MM.1S (cell line): Measurements from ENCODE around the gene TMEM116.

ENCODE experiments used
- DNase-seq: peaks from one replicate; pipeline ENCODE4 v3.0.0-alpha.2; 2015
- H2AFZ ChIP-seq: fragments of 300-600 bp; sonication (generic); 2 replicates; pipeline ENCODE4 v1.6.0; 2016; ENCODE audit warnings: antibody characterized with exemption, low read length
- H3F3A ChIP-seq: fragments of 300-600 bp; sonication (generic); 2 replicates; pipeline ENCODE4 v1.6.1; 2016; ENCODE audit warnings: mild to moderate bottlenecking, antibody characterized with exemption, low read length, moderate library complexity, mixed read lengths; ENCODE audit not compliant: insufficient read depth
- H3K27ac ChIP-seq: fragments of 300-600 bp; sonication (generic); 2 replicates; pipeline ENCODE4 v1.5.1; 2016; ENCODE audit warnings: mild to moderate bottlenecking, low read length
- H3K27me3 ChIP-seq: fragments of 300-600 bp; sonication (generic); replicated peaks from 2 replicates; pipeline ENCODE4 v1.6.0; 2016; ENCODE audit warnings: low read length; ENCODE audit not compliant: insufficient read depth
- H3K36me3 ChIP-seq: fragments of 300-600 bp; sonication (generic); replicated peaks from 2 replicates; pipeline ENCODE4 v1.6.1; 2016; ENCODE audit warnings: mild to moderate bottlenecking, low read length, mixed read lengths; ENCODE audit not compliant: insufficient read depth
- H3K4me1 ChIP-seq: fragments of 300-600 bp; sonication (generic); 2 replicates; pipeline ENCODE4 v1.6.1; 2016; ENCODE audit warnings: low read length, mixed read lengths
- H3K4me2 ChIP-seq: fragments of 300-600 bp; sonication (generic); 2 replicates; pipeline ENCODE4 v1.6.0; 2016; ENCODE audit warnings: low read depth, low read length
- H3K4me3 ChIP-seq: fragments of 300-600 bp; sonication (generic); 2 replicates; pipeline ENCODE4 v1.5.1; 2016; ENCODE audit warnings: low read length, mixed read lengths
- H3K79me2 ChIP-seq: fragments of 300-600 bp; sonication (generic); 2 replicates; pipeline ENCODE4 v1.6.1; 2016; ENCODE audit warnings: mixed run types, low read length, mixed read lengths
- H3K9ac ChIP-seq: fragments of 300-600 bp; sonication (generic); 2 replicates; pipeline ENCODE4 v1.6.1; 2016; ENCODE audit warnings: low read length, mixed read lengths
- H3K9me2 ChIP-seq: fragments of 300-600 bp; sonication (generic); replicated peaks from 2 replicates; pipeline ENCODE4 v1.6.1; 2016; ENCODE audit warnings: mild to moderate bottlenecking, low read length, mixed read lengths; ENCODE audit not compliant: insufficient read depth
- H3K9me3 ChIP-seq: fragments of 300-600 bp; sonication (generic); replicated peaks from 2 replicates; pipeline ENCODE4 v1.6.1; 2016; ENCODE audit warnings: mild to moderate bottlenecking, low read length, mixed read lengths; ENCODE audit not compliant: insufficient read depth
- H4K20me1 ChIP-seq: fragments of 300-600 bp; sonication (generic); 2 replicates; pipeline ENCODE4 v1.6.1; 2016; ENCODE audit warnings: mild to moderate bottlenecking, low read length, moderate library complexity, mixed read lengths; ENCODE audit not compliant: insufficient read depth
- EZH2 ChIP-seq: fragments of 300-600 bp; sonication (generic); optimal IDR thresholded peaks from 2 replicates; pipeline ENCODE3; 2017; ENCODE audit warnings: low read depth, mild to moderate bottlenecking, antibody characterized with exemption, low read length, mixed read lengths
- EZH2phosphoT487 ChIP-seq: fragments of 300-600 bp; sonication (generic); IDR thresholded peaks from 2 replicates; pipeline ENCODE4 v1.6.1; 2018; ENCODE audit warnings: antibody characterized with exemption, low read length
- TF ChIP-seq, protein P1 (sequence below): fragments of 300-600 bp; sonication (generic); IDR thresholded peaks from 2 replicates; pipeline ENCODE4 v1.5.1; 2016; ENCODE audit warnings: antibody characterized with exemption, low read length, mixed read lengths

The TMEM116 gene

DNA sequence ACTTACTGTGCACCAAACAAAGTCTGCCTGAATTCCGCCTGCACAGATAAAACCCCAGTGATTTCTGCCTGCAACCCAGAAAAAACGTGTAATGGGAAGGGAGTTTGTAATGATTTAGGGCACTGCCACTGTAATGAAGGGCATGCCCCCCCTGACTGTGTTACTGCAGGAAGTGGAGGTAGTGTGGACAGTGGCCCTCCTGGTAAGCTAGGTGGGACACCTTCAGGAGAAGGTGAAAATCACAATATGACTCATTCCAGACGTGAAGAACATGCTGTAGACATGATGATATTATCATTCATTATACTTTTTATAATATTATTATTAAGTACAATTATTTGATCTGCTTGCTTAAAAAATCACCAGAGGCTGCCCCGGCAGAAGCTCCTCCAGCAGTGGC lies 111.8 kb downstream of the TMEM116 start:
- H3K4me1 ChIP-seq = no peaks in the 10 kb centered on the region
- H3K9me2 ChIP-seq = no peaks in the 10 kb centered on the region
- no peak overlapping the region for H2AFZ ChIP-seq
- H3K4me3 ChIP-seq = no peak overlapping the region
- no peaks in the 10 kb centered on the region for H3F3A ChIP-seq
- no peak for DNase-seq
- no peaks in the 10 kb centered on the region for H3K9me3 ChIP-seq
- H3K27ac ChIP-seq = no peak overlapping the region
- TF ChIP-seq EZH2phosphoT487 = no peak
- TF ChIP-seq, protein P1, sequence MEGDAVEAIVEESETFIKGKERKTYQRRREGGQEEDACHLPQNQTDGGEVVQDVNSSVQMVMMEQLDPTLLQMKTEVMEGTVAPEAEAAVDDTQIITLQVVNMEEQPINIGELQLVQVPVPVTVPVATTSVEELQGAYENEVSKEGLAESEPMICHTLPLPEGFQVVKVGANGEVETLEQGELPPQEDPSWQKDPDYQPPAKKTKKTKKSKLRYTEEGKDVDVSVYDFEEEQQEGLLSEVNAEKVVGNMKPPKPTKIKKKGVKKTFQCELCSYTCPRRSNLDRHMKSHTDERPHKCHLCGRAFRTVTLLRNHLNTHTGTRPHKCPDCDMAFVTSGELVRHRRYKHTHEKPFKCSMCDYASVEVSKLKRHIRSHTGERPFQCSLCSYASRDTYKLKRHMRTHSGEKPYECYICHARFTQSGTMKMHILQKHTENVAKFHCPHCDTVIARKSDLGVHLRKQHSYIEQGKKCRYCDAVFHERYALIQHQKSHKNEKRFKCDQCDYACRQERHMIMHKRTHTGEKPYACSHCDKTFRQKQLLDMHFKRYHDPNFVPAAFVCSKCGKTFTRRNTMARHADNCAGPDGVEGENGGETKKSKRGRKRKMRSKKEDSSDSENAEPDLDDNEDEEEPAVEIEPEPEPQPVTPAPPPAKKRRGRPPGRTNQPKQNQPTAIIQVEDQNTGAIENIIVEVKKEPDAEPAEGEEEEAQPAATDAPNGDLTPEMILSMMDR = no peak
- TF ChIP-seq EZH2 = no peak
- H3K27me3 ChIP-seq = no peaks in the 10 kb centered on the region
- no peak overlapping the region for H3K4me2 ChIP-seq
- H3K36me3 ChIP-seq = no peaks in the 10 kb centered on the region
- H3K9ac ChIP-seq = no peak overlapping the region
- no peaks in the 10 kb centered on the region for H3K79me2 ChIP-seq
- H4K20me1 ChIP-seq = no peaks in the 10 kb centered on the region

DNA sequence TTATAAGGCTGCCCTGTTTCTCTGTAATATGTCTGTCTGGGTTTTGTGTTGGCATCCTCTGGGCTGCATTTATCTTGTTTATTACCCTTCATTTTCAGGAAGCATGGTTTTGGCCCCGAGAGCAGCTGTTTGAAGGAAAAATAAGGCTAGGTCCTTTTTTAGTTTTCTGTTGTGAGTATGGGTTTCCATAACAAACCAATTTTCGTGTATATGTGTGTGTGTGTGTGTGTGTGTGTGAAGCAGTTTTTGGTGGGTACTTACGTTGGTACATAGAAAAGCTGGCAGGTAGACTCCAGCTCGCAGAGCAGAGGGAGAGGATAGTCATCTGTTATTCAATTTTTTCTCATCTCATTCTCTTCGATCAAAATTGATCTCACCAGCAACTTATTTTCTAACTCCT lies 118.4 kb downstream of the TMEM116 start:
- Histone ChIP-seq H3K9me2 (no peaks in the 10 kb centered on the region), H3K4me3 (no peak overlapping the region), H3K4me1 (no peaks in the 10 kb centered on the region), H3K9ac (no peak overlapping the region), H3K36me3 (no peaks in the 10 kb centered on the region; the same call in 1 of the 2 replicates), H4K20me1 (no peaks in the 10 kb centered on the region), H3K4me2 (no peak overlapping the region), H3F3A (no peaks in the 10 kb centered on the region), H3K79me2 (no peaks in the 10 kb centered on the region), H3K9me3 (no peaks in the 10 kb centered on the region), H3K27ac (no peak overlapping the region), H2AFZ (no peak overlapping the region), H3K27me3 (no peaks in the 10 kb centered on the region)
- DNase-seq = no peak
- TF ChIP-seq, protein P1 = no peak
- TF ChIP-seq EZH2phosphoT487 (no peak), EZH2 (no peak)

DNA sequence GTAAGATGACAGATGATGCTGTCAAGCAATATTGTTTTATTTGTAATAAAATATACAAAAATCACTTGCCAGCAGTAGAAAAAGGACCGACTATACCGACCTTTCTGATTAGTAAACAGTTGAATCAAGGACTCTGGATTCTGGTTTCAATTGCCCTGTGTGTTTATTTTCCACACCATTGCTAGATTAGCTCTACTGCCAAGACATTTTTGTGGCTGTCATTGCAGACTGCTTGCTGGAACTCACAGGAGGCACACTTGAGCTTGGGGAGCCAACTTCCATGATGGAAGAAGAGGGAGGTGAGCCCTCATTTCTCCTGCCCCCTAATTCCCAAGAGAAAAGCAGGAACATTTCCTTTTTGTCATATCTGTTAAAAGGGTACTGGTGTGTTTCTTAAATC lies 119.7 kb downstream of the TMEM116 start:
- Histone ChIP-seq H2AFZ (no peak overlapping the region), H3K9ac (no peak overlapping the region), H4K20me1 (no peaks in the 10 kb centered on the region), H3K79me2 (no peaks in the 10 kb centered on the region), H3K9me2 (no peaks in the 10 kb centered on the region), H3K4me1 (no peaks in the 10 kb centered on the region), H3F3A (no peaks in the 10 kb centered on the region), H3K27ac (no peak overlapping the region), H3K27me3 (no peaks in the 10 kb centered on the region), H3K4me3 (no peak overlapping the region), H3K9me3 (no peaks in the 10 kb centered on the region), H3K4me2 (no peak overlapping the region), H3K36me3 (no peaks in the 10 kb centered on the region; the same call in 1 of the 2 replicates)
- TF ChIP-seq EZH2phosphoT487 (no peak), EZH2 (no peak)
- TF ChIP-seq, protein P1 = no peak
- no peak for DNase-seq
